HL-60 (cell line): ENCODE measurements around the gene TLR5.

ENCODE experiments used
- POLR2AphosphoS5 ChIP-seq: IDR thresholded peaks from 2 replicates; pipeline ENCODE4 v1.6.1; 2012; ENCODE audit warnings: low read depth
- SPI1 ChIP-seq: IDR thresholded peaks from 2 replicates; pipeline ENCODE4 v1.6.1; 2012; ENCODE audit warnings: low read depth, mild to moderate bottlenecking, borderline replicate concordance
- TF ChIP-seq, protein P1 (sequence below): IDR thresholded peaks from one replicate; pipeline ENCODE4 v1.5.1; 2011; ENCODE audit warnings: low read length, control low read depth, inconsistent platforms; ENCODE audit not compliant: insufficient read depth
- TF ChIP-seq, protein P2 (sequence below): IDR thresholded peaks from 2 replicates; pipeline ENCODE4 v1.6.1; 2012; ENCODE audit warnings: low read depth; ENCODE audit not compliant: insufficient replicate concordance

DNA sequence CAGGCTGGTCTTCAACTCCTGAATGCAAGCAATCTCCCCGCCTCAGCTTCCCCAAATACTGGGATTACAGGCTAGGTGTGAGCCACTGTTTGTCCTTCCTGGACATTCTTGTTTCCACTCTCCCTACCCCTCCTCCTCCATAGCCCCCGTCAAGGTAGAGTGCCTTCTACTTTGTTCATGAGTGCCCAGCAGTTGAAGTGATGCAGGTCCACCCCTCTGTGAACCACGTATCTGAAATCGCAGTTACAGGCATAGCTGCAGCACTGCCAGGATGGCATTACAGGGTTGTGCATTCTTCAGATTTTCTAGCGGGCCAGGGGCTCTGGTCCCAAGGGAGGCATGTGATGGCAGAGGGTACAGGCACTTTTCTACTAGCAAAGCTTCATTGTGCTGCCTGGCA is 7.4 kb upstream of the TLR5 start:
- TF ChIP-seq, protein P1, sequence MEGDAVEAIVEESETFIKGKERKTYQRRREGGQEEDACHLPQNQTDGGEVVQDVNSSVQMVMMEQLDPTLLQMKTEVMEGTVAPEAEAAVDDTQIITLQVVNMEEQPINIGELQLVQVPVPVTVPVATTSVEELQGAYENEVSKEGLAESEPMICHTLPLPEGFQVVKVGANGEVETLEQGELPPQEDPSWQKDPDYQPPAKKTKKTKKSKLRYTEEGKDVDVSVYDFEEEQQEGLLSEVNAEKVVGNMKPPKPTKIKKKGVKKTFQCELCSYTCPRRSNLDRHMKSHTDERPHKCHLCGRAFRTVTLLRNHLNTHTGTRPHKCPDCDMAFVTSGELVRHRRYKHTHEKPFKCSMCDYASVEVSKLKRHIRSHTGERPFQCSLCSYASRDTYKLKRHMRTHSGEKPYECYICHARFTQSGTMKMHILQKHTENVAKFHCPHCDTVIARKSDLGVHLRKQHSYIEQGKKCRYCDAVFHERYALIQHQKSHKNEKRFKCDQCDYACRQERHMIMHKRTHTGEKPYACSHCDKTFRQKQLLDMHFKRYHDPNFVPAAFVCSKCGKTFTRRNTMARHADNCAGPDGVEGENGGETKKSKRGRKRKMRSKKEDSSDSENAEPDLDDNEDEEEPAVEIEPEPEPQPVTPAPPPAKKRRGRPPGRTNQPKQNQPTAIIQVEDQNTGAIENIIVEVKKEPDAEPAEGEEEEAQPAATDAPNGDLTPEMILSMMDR: no peak
- TF ChIP-seq POLR2AphosphoS5: no peak
- TF ChIP-seq, protein P2, sequence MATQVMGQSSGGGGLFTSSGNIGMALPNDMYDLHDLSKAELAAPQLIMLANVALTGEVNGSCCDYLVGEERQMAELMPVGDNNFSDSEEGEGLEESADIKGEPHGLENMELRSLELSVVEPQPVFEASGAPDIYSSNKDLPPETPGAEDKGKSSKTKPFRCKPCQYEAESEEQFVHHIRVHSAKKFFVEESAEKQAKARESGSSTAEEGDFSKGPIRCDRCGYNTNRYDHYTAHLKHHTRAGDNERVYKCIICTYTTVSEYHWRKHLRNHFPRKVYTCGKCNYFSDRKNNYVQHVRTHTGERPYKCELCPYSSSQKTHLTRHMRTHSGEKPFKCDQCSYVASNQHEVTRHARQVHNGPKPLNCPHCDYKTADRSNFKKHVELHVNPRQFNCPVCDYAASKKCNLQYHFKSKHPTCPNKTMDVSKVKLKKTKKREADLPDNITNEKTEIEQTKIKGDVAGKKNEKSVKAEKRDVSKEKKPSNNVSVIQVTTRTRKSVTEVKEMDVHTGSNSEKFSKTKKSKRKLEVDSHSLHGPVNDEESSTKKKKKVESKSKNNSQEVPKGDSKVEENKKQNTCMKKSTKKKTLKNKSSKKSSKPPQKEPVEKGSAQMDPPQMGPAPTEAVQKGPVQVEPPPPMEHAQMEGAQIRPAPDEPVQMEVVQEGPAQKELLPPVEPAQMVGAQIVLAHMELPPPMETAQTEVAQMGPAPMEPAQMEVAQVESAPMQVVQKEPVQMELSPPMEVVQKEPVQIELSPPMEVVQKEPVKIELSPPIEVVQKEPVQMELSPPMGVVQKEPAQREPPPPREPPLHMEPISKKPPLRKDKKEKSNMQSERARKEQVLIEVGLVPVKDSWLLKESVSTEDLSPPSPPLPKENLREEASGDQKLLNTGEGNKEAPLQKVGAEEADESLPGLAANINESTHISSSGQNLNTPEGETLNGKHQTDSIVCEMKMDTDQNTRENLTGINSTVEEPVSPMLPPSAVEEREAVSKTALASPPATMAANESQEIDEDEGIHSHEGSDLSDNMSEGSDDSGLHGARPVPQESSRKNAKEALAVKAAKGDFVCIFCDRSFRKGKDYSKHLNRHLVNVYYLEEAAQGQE: no peak
- TF ChIP-seq SPI1: no peak
